OCI-M2 (cell line): ENCODE measurements around the gene EVA1A.

Experiments
- DNase-seq: peaks from one replicate; lab custom pipeline; 2025; ENCODE audit not compliant: unreplicated experiment; lab: John Stamatoyannopoulos, UW

The EVA1A gene

GRCh38 chr2:75592030-75592429, 31.3 kb upstream of the EVA1A start:
- no peak for DNase-seq

GRCh38 chr2:75589391-75590105, 28.8 kb upstream of the EVA1A start:
- no peak for DNase-seq

GRCh38 chr2:75587954-75588587, 27.3 kb upstream of the EVA1A start:
- no peak for DNase-seq

- DNase-seq = no peak
Observed at GRCh38 chr2:75586971-75587370, 26.2 kb upstream of the EVA1A start.

GRCh38 chr2:75582840-75583239, 22.1 kb upstream of the EVA1A start:
- no peak for DNase-seq

GRCh38 chr2:75580606-75581005, 19.9 kb upstream of the EVA1A start:
- no peak for DNase-seq

- no peak for DNase-seq
Observed at GRCh38 chr2:75580156-75580555, 19.4 kb upstream of the EVA1A start.

GRCh38 chr2:75579186-75579585, 18.4 kb upstream of the EVA1A start:
- DNase-seq = no peak

GRCh38 chr2:75577280-75577679, 16.5 kb upstream of the EVA1A start:
- no peak for DNase-seq

- DNase-seq = no peak
Observed at GRCh38 chr2:75574106-75574505, 13.4 kb upstream of the EVA1A start.

- no peak for DNase-seq
Observed at GRCh38 chr2:75573145-75573878, 12.6 kb upstream of the EVA1A start.

GRCh38 chr2:75571730-75572430, 11.1 kb upstream of the EVA1A start:
- no peak for DNase-seq

GRCh38 chr2:75570948-75571729, 10.4 kb upstream of the EVA1A start:
- no peak for DNase-seq

GRCh38 chr2:75570024-75570947, 9.5 kb upstream of the EVA1A start:
- no peak for DNase-seq

GRCh38 chr2:75569546-75569945, 8.8 kb upstream of the EVA1A start:
- no peak for DNase-seq

GRCh38 chr2:75568174-75568573, 7.4 kb upstream of the EVA1A start:
- no peak for DNase-seq

- DNase-seq = no peak
Observed at GRCh38 chr2:75565472-75566462, 5.0 kb upstream of the EVA1A start.

- no peak for DNase-seq
Observed at GRCh38 chr2:75564713-75565359, 4.1 kb upstream of the EVA1A start.
